GM18502 (cell line): ENCODE data around the gene LRP1-AS.

ENCODE experiments used
- ATAC-seq: cut with Tn5 transposase; IDR thresholded peaks from one replicate; pipeline ENCODE4 v1.9.1; 2021; ENCODE audit warnings: mild to moderate bottlenecking; ENCODE audit not compliant: unreplicated experiment, poor library complexity

LRP1-AS gene

GRCh38 chr12:57146961-57147944 is at the start of gene LRP1-AS:
TSS of gene LRP1-AS (minus strand) at chr12:57147619.
- ATAC-seq = no peak

- no peak for ATAC-seq
Measured at GRCh38 chr12:57196956-57197355, 49.5 kb upstream of the LRP1-AS start.

- ATAC-seq = no peak
Measured at GRCh38 chr12:57196439-57196838, 49.0 kb upstream of the LRP1-AS start.

GRCh38 chr12:57195611-57196371 is 48.4 kb upstream of the LRP1-AS start:
- no peak for ATAC-seq

- ATAC-seq = no peak
Measured at GRCh38 chr12:57195186-57195585, 47.8 kb upstream of the LRP1-AS start.

- ATAC-seq = no peak
Measured at GRCh38 chr12:57194253-57194652, 46.8 kb upstream of the LRP1-AS start.

- no peak for ATAC-seq
Measured at GRCh38 chr12:57193706-57194245, 46.4 kb upstream of the LRP1-AS start.

GRCh38 chr12:57192920-57193319 is 45.5 kb upstream of the LRP1-AS start:
- no peak for ATAC-seq

- ATAC-seq = no peak
Measured at GRCh38 chr12:57191410-57191809, 44.0 kb upstream of the LRP1-AS start.

GRCh38 chr12:57190821-57191220 is 43.4 kb upstream of the LRP1-AS start:
- no peak for ATAC-seq

- ATAC-seq = no peak
Measured at GRCh38 chr12:57190037-57190436, 42.6 kb upstream of the LRP1-AS start.

GRCh38 chr12:57188090-57188425 is 40.6 kb upstream of the LRP1-AS start:
- ATAC-seq = no peak

- ATAC-seq = no peak
Measured at GRCh38 chr12:57187222-57188089, 40.0 kb upstream of the LRP1-AS start.

GRCh38 chr12:57185906-57186508 is 38.6 kb upstream of the LRP1-AS start:
- ATAC-seq = no peak

GRCh38 chr12:57185403-57185802 is 38.0 kb upstream of the LRP1-AS start:
- no peak for ATAC-seq

- no peak for ATAC-seq
Measured at GRCh38 chr12:57183939-57184725, 36.7 kb upstream of the LRP1-AS start.

- ATAC-seq = peak; percentile 85
Measured at GRCh38 chr12:57182918-57183575, 35.6 kb upstream of the LRP1-AS start.

GRCh38 chr12:57181561-57182155 is 34.2 kb upstream of the LRP1-AS start:
- ATAC-seq = no peak
